Upper lobe of right lung (tissue), 1 donor: ENCODE data around the gene GRAP. TPM values are rescaled to one million over a fixed set of nuclear protein-coding genes. Genes with fewer than 3 reads are reported as not detected.

ENCODE experiments used
- ATAC-seq: fragments of 200-7000 bp; cut with Tn5 transposase; one replicate; pipeline ENCODE4 v1.9.1; 2020; ENCODE audit warnings: mild to moderate bottlenecking, moderate library complexity
- DNase-seq: peaks from one replicate; pipeline ENCODE4 v3.0.0-alpha.2; 2020
- H3K27ac ChIP-seq: fragments of 200-600 bp; one replicate; pipeline ENCODE4 v1.8.0; 2022
- H3K27me3 ChIP-seq: fragments of 200-600 bp; one replicate; pipeline ENCODE4 v1.8.0; 2022; ENCODE audit warnings: mild to moderate bottlenecking
- H3K36me3 ChIP-seq: fragments of 200-600 bp; one replicate; pipeline ENCODE4 v1.8.0; 2022
- H3K4me1 ChIP-seq: fragments of 200-600 bp; one replicate; pipeline ENCODE4 v1.8.0; 2022
- H3K4me3 ChIP-seq: fragments of 200-600 bp; one replicate; pipeline ENCODE4 v1.8.0; 2022; ENCODE audit warnings: mild to moderate bottlenecking
- H3K9me3 ChIP-seq: fragments of 200-600 bp; one replicate; pipeline ENCODE4 v1.8.0; 2022
- intact Hi-C: fragments of 100-400 bp; cut with DNase I; formaldehyde crosslinking; loops from one replicate; pipeline ENCODE4 v1.11.0; 2022
- total RNA-seq: library from RNA; stranded (reverse); fragmentation: NEBNext Ultra II Directional; extraction: Animal tissue kit (Norgen Biotek cat#: 25700); gene quantifications from one replicate; pipeline ENCODE4 v1.2.1, GENCODE V29; 2021
- TF ChIP-seq, protein P1 (sequence below): fragments of 200-600 bp; IDR thresholded peaks from one replicate; pipeline ENCODE4 v1.8.0; 2022; ENCODE audit warnings: antibody characterized with exemption
- donor health status: DM: no; HTN: yes; CAD: no; lungs with severe emphysema.

The GRAP gene
- total RNA-seq, 1 donor from 2014 or later = 10.6 TPM

DNA sequence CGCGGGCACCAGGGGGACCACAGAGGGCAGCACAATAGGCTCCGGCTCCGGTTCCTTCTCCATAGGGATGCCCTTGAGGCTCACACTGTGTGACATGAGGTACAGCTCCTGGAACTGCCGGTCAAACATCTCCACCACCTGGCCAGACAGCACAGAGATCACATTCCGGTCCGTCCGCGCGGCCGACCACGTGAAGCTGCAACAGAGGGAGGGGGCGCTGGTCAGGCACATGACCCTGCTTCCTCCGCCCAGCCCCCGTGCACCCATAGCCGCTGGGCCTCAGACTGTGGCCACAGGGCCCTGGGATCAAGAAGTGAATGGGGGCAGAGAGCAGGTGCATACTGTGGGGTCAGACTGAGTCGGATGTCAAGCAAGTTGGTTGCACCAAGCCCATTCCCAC is 68.1 kb downstream of the GRAP start:
- H3K27ac ChIP-seq = no peak overlapping the region
- ATAC-seq = no peak

DNA sequence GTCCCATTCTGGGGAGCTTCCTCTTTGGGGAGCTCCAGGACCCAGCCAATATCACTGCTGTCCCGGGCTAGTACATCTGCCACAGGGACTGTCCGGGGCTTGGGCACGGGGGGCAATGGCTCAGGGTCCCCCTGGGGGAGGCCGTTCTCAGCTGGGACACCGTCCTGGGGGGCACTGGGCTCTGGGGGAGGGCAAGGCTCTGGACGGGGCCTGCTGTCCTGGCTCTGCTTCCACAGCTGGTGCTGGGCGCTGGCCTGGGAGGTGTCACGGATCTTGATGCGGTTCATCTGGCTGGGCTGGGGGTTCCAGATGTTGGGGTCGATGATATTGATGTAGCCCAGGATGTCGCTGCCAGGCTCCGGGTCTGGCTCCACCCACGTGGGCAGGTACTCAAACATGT is 68.7 kb downstream of the GRAP start:
- H3K4me1 ChIP-seq = no peaks in the 10 kb centered on the region
- H3K9me3 ChIP-seq = no peaks in the 10 kb centered on the region
- H3K4me3 ChIP-seq = no peak overlapping the region
- intact Hi-C loops = loop anchor here (10.0 kb wide), 1 partner anchor 47 kb away; no protein-coding TSS in a partner anchor
- no peaks in the 10 kb centered on the region for H3K27me3 ChIP-seq
- H3K36me3 ChIP-seq = peaks cover 5% of the 10 kb centered on the region
- no peak overlapping the region for H3K27ac ChIP-seq
- no peak for DNase-seq
- no peak for ATAC-seq
- TF ChIP-seq, protein P1, sequence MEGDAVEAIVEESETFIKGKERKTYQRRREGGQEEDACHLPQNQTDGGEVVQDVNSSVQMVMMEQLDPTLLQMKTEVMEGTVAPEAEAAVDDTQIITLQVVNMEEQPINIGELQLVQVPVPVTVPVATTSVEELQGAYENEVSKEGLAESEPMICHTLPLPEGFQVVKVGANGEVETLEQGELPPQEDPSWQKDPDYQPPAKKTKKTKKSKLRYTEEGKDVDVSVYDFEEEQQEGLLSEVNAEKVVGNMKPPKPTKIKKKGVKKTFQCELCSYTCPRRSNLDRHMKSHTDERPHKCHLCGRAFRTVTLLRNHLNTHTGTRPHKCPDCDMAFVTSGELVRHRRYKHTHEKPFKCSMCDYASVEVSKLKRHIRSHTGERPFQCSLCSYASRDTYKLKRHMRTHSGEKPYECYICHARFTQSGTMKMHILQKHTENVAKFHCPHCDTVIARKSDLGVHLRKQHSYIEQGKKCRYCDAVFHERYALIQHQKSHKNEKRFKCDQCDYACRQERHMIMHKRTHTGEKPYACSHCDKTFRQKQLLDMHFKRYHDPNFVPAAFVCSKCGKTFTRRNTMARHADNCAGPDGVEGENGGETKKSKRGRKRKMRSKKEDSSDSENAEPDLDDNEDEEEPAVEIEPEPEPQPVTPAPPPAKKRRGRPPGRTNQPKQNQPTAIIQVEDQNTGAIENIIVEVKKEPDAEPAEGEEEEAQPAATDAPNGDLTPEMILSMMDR = no peak

More for the DNA sequence above, 68.1 kb downstream of the GRAP start:
- Histone ChIP-seq H3K36me3 (peaks cover 5% of the 10 kb centered on the region), H3K27me3 (no peaks in the 10 kb centered on the region), H3K4me3 (no peak overlapping the region), H3K4me1 (no peaks in the 10 kb centered on the region), H3K9me3 (no peaks in the 10 kb centered on the region)
- TF ChIP-seq, protein P1 = no peak
- intact Hi-C loops = loop anchor here (10.0 kb wide), 1 partner anchor 46 kb away; no protein-coding TSS in a partner anchor
- no peak for DNase-seq

DNA sequence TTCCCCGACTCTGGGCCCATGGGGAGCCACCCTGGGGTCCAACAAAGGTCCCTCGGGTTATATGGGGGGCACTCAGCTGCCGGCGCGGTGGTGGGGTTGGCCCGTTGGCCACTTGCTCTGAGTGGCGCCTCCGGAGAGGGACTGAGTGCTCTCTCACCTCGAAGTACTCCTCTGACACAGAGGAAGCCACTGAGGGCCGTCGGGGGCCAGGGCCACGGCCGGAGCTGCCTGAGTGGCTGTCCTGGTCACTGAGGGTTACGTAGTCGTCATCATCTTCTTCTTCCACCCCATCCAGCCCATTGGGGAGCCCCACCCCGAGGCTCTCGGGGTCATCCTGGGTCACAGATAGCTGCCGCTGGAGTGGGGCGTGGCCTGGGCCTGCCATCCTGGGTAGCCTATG is 69.1 kb downstream of the GRAP start:
- H3K36me3 ChIP-seq = peaks cover 5% of the 10 kb centered on the region
- H3K9me3 ChIP-seq = no peaks in the 10 kb centered on the region
- no peak overlapping the region for H3K27ac ChIP-seq
- H3K4me3 ChIP-seq = no peak overlapping the region
- ATAC-seq = no peak
- DNase-seq = no peak
- TF ChIP-seq, protein P1 = no peak
- no peaks in the 10 kb centered on the region for H3K27me3 ChIP-seq
- no peaks in the 10 kb centered on the region for H3K4me1 ChIP-seq
- intact Hi-C loops = loop anchor here (10.0 kb wide), 1 partner anchor 47 kb away; no protein-coding TSS in a partner anchor

GRCh38 chr17:18977021-18977420 is 69.7 kb downstream of the GRAP start:
- intact Hi-C loops = loop anchor here (10.0 kb wide), 1 partner anchor 48 kb away; no protein-coding TSS in a partner anchor
- TF ChIP-seq, protein P1 = no peak

GRCh38 chr17:18976201-18976600 is 70.6 kb downstream of the GRAP start:
- Histone ChIP-seq H3K27me3 (no peaks in the 10 kb centered on the region), H3K9me3 (no peaks in the 10 kb centered on the region), H3K36me3 (peaks cover 5% of the 10 kb centered on the region), H3K4me1 (no peaks in the 10 kb centered on the region), H3K4me3 (no peak overlapping the region), H3K27ac (no peak overlapping the region)
- TF ChIP-seq, protein P1 = no peak
- no peak for DNase-seq
- no peak for ATAC-seq
- intact Hi-C loops = loop anchor here (10.0 kb wide), 1 partner anchor 49 kb away; no protein-coding TSS in a partner anchor

More at GRCh38 chr17:18977021-18977420, 69.7 kb downstream of the GRAP start:
- H3K27ac ChIP-seq = no peak overlapping the region
- no peaks in the 10 kb centered on the region for H3K4me1 ChIP-seq
- no peaks in the 10 kb centered on the region for H3K9me3 ChIP-seq
- H3K4me3 ChIP-seq = no peak overlapping the region
- DNase-seq (no peak), ATAC-seq (no peak)
- H3K36me3 ChIP-seq = peaks cover 5% of the 10 kb centered on the region
- no peaks in the 10 kb centered on the region for H3K27me3 ChIP-seq

DNA sequence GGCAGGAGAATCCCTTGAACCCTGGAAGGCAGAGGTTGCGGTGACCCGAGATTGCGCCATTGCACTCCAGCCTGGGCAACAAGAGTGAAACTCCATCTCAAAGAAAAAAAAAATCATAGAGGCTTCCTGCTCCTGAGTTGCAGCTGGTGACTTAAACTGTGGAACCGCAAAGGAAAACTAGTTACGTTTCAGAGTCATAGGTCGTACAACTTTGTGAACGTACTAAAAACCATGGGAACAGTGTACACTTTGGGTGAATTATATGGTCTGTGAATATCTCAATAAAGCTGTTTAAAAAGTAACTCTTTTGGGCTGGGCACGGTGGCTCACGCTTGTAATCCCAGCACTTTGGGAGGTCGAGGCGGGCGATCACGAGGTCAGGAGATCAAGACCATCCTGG is 71.2 kb downstream of the GRAP start:
- Histone ChIP-seq H3K4me1 (no peaks in the 10 kb centered on the region), H3K36me3 (peaks cover 5% of the 10 kb centered on the region), H3K27me3 (no peaks in the 10 kb centered on the region), H3K4me3 (no peak overlapping the region), H3K9me3 (no peaks in the 10 kb centered on the region), H3K27ac (no peak overlapping the region)
- TF ChIP-seq, protein P1 = no peak
- no peak for ATAC-seq
- no peak for DNase-seq
- intact Hi-C loops = loop anchor here (10.0 kb wide), 1 partner anchor 49 kb away; no protein-coding TSS in a partner anchor
